ENCODE data around the gene TP73.

Gene TP73

DNA sequence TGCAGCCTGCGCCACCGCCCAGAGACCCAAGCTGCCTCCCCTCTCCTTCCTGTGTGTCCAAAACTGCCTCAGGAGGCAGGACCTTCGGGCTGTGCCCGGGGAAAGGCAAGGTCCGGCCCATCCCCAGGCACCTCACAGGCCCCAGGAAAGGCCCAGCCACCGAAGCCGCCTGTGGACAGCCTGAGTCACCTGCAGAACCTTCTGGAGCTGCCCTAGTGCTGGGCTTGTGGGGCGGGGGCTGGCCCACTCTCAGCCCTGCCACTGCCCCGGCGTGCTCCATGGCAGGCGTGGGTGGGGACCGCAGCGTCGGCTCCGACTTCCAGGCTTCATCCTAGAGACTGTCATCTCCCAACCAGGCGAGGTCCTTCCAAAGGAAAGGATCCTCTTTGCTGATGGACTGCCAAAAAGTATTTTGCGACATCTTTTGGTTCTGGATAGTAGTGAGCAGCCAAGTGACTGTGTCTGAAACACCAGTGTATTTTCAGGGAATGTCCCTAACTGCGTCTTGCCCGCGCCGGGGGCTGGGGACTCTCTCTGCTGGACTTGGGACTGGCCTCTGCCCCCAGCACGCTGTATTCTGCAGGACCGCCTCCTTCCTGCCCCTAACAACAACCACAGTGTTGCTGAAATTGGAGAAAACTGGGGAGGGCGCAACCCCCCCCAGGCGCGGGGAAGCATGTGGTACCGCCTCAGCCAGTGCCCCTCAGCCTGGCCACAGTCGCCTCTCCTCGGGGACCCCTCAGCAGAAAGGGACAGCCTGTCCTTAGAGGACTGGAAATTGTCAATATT lies 81.0 kb downstream of the TP73 start:
- no peak for DNase-seq (ENCODE audit: low read depth in 1 of 2, low spot score in 1 of 2)
- TF ChIP-seq JUND (IDR thresholded peaks at IDR 0.05; ENCODE audit: low read depth): no peak
- in situ Hi-C loops (cut with HindIII; ENCODE audit: low pct_unique_long_range_greater_than_20kb, low sequenced_read_pairs): no loop called here

DNA sequence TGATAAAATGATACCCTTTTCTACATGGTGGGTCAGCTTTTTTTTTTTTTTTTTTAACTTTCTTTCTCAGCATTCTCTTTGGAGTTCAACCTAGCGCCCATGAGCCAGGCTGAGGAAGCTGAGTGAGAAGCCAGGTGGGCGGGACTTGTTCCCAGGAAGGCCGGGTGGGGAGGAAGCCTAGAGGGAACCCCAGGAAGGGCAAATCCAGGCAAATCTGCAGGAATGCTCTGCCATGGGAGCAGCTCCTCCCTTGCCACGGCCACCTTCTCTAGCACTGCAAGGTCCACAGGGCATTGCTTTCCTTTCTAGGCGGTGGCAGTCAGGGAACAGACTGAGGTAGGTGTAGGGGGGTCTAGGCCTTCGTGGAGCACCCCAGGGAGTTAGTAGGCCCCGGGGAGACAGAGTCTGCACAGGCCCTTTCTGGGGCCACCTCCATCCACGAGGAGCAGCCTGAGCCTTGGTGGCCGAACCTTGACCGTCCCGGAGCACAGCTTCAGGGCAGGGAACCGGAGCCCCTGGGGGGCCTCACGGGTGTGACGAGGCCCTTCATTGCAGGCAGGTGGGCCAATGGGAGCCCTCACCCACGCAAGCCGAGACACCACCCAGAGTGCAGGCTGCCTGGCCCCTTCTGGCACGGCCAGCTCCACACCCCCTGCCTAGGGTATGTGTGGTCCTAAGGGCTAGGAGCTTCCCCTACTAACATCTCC lies 81.7 kb downstream of the TP73 start:
- no peak for TF ChIP-seq JUND (IDR thresholded peaks at IDR 0.05; ENCODE audit: low read depth)
- in situ Hi-C loops (cut with HindIII; ENCODE audit: low pct_unique_long_range_greater_than_20kb, low sequenced_read_pairs): no loop called here
- no peak for DNase-seq (ENCODE audit: low read depth in 1 of 2, low spot score in 1 of 2)

DNA sequence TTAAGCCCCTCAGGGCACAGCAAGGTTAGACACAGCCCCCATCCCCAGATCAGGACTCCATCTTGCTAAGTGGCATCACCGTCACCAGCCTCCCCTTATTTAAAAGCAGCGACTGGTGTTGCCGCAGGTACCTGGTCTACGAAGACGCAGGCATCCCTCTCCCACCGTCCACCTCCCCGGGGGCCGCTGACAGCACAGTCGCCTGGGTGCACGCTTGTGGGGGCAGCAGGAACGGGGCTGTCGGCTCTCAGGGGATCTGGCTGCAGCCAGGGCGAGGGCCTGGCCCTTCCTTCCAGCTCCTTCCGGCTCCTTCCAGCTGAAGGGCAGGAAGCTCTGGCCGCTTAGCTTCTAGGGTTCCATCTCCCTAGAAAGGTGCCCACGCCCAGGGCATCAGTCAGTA lies 82.3 kb downstream of the TP73 start:
- in situ Hi-C loops (cut with HindIII; ENCODE audit: low pct_unique_long_range_greater_than_20kb, low sequenced_read_pairs): no loop called here

DNA sequence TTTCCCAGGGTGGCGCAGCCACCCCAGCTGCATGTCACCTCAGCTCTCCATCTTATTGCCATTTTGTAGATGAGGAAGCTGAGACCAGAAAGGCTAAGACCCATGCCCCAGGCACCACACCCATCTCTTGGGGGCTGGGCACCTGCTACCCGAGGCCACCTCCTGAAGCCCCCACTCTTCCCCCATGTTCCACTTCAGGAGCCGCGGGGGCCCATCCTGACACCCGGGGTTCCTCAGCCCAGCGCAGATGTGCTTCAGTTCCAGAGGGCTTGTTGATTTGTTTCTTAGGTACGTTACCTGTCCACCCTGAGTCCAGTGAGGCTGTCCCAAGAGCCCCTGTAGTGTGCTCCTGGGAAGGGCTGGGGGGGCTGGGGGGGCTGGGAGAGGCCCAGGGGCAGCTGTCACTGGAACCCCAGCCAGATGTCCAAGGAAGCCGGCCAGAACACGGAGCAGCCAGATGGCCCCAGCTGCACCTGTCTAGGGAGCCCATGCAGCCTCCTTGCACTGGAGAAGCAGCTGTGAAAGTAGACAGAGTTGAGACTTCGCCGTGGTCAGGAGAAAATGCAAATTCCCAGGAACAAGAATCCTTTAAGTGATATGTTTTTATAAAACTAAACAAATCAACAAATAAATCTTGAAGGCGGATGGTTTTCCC lies 82.8 kb downstream of the TP73 start:
- DNase-seq (ENCODE audit: low read depth in 1 of 2, low spot score in 1 of 2): no peak
- TF ChIP-seq JUND (IDR thresholded peaks at IDR 0.05; ENCODE audit: low read depth): no peak
- in situ Hi-C loops (cut with HindIII; ENCODE audit: low pct_unique_long_range_greater_than_20kb, low sequenced_read_pairs): no loop called here

More for the DNA sequence above, 82.3 kb downstream of the TP73 start:
- DNase-seq (ENCODE audit: low read depth in 1 of 2, low spot score in 1 of 2): no peak
- TF ChIP-seq JUND (IDR thresholded peaks at IDR 0.05; ENCODE audit: low read depth): no peak

DNA sequence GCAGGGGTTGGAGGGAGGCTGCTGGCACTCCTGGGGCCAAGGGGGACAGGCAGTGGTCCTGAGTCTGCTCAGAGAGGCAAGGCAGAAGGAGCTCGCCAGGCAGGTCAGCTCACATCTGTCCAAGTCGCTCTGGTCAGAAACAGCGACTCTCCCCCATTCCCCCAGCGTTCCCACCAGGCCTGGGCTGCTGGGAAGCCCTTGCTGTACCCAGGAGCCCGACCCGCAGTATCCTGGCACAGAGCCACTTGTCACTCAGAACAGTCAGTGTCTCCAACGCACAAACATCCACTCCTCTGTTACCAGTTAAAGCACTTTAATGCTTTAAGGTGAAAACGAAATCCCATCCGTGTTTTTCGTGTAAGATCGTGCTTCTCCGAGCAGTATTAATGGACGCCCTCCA lies 83.4 kb downstream of the TP73 start:
- in situ Hi-C loops (cut with HindIII; ENCODE audit: low pct_unique_long_range_greater_than_20kb, low sequenced_read_pairs): no loop called here
- DNase-seq (ENCODE audit: low read depth in 1 of 2, low spot score in 1 of 2): no peak
- TF ChIP-seq JUND (IDR thresholded peaks at IDR 0.05; ENCODE audit: low read depth): no peak

DNA sequence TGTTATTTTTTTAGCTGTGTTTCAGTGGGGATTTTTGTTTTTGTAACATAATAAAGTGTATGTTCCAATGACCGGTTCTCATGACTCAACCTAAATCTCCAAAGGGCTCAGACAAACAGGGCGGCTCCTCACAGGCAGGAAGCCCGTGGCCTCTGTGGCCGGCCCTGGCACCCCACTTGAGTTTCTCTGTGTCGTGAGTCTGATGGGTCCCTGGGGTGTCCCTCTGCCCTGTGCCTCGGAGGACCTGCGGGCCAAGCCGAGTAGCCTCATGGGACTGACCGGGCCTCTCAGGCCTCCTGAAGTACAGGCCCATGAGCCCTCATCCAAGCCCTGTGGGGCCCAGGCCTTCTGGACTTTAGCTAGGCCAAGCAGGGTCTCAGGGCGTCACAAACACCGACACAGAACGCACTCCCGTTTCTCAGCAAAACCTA lies 83.8 kb downstream of the TP73 start:
- in situ Hi-C loops (cut with HindIII; ENCODE audit: low pct_unique_long_range_greater_than_20kb, low sequenced_read_pairs): no loop called here
- TF ChIP-seq JUND (IDR thresholded peaks at IDR 0.05; ENCODE audit: low read depth): no peak

DNA sequence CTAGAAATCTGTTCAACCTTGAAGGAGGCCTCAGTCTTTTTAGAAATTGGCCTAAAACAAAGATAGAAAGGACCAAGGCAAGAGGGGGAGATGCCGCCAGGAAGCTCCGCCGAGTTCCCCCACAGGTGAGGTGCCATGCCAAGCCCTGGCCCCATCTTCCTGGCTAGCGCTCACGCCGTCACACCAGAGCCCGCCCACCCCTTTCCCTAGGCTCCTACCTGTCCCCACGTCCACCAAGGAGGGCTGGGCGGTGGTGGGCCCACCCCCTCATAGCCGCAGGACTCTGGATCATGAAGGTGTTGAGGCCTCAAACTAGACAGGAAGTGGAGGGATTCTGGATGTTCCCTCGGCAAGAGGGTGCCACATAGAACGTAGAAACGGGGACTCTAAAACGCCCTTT lies 84.4 kb downstream of the TP73 start:
- no peak for TF ChIP-seq JUND (IDR thresholded peaks at IDR 0.05; ENCODE audit: low read depth)
- in situ Hi-C loops (cut with HindIII; ENCODE audit: low pct_unique_long_range_greater_than_20kb, low sequenced_read_pairs): no loop called here
- DNase-seq (ENCODE audit: low read depth in 1 of 2, low spot score in 1 of 2): no peak

More for the DNA sequence above, 83.8 kb downstream of the TP73 start:
- no peak for DNase-seq (ENCODE audit: low read depth in 1 of 2, low spot score in 1 of 2)

DNA sequence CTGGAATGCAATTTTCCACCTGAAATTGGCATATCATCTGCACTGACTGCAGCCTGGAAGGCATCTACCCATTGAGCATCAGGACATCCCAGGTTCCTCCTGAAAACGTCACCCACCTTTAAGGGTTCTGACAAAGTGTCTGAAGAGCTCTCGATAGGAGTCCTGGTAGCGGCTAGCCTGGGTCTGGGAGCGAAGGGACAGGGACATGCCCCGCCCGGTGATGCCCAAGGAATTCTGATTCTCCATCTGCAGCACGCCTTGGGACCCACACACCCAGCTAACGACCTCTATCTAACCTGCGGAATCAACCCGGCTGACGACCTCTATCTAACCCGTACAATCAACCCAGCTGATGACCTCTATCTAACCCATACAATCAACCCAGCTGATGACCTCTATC lies 86.6 kb downstream of the TP73 start:
- DNase-seq (ENCODE audit: low read depth in 1 of 2, low spot score in 1 of 2): no peak
- in situ Hi-C loops (cut with HindIII; ENCODE audit: low pct_unique_long_range_greater_than_20kb, low sequenced_read_pairs): no loop called here
- TF ChIP-seq JUND (IDR thresholded peaks at IDR 0.05; ENCODE audit: low read depth): no peak

DNA sequence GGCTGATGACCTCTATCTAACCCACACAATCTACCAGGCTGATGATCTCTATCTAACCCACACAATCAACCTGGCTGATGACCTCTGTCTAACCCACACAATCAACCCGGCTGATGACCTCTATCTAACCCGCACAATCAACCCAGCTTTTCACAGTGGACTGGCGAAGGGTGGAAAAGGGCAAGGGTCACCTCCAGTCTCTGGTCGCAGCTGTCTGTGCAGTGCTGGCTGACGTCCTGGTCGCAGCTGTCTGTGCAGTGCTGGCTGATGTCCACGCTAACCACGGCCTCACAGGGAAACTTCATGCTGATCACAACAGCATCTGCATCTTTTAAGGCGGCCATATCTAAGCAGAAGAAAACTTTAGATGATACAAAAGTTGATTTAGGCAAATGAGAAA lies 87.7 kb downstream of the TP73 start:
- in situ Hi-C loops (cut with HindIII; ENCODE audit: low pct_unique_long_range_greater_than_20kb, low sequenced_read_pairs): no loop called here
- no peak for DNase-seq (ENCODE audit: low read depth in 1 of 2, low spot score in 1 of 2)
- TF ChIP-seq JUND (IDR thresholded peaks at IDR 0.05; ENCODE audit: low read depth): no peak

DNA sequence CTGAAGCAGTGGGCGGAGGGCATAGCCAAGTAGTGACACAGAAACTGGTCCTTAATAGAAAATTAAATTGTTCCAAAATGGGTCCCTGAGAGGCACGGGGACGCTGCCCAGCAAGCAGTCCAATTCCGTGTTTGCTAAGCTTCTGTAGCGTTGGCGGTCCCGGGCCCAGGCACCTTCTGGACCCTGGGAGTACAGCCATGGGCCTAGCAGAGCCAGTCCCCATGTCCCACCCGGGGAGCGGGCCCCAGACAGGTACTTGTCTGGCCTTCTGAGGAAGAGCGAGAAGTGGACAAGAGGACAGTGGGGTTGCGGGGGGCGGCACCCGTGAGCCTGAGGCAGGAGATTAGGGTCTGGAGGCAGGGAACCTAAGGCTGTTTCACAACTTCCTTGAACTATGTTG lies 88.4 kb downstream of the TP73 start:
- in situ Hi-C loops (cut with HindIII; ENCODE audit: low pct_unique_long_range_greater_than_20kb, low sequenced_read_pairs): no loop called here
- no peak for TF ChIP-seq JUND (IDR thresholded peaks at IDR 0.05; ENCODE audit: low read depth)
- no peak for DNase-seq (ENCODE audit: low read depth in 1 of 2, low spot score in 1 of 2)

DNA sequence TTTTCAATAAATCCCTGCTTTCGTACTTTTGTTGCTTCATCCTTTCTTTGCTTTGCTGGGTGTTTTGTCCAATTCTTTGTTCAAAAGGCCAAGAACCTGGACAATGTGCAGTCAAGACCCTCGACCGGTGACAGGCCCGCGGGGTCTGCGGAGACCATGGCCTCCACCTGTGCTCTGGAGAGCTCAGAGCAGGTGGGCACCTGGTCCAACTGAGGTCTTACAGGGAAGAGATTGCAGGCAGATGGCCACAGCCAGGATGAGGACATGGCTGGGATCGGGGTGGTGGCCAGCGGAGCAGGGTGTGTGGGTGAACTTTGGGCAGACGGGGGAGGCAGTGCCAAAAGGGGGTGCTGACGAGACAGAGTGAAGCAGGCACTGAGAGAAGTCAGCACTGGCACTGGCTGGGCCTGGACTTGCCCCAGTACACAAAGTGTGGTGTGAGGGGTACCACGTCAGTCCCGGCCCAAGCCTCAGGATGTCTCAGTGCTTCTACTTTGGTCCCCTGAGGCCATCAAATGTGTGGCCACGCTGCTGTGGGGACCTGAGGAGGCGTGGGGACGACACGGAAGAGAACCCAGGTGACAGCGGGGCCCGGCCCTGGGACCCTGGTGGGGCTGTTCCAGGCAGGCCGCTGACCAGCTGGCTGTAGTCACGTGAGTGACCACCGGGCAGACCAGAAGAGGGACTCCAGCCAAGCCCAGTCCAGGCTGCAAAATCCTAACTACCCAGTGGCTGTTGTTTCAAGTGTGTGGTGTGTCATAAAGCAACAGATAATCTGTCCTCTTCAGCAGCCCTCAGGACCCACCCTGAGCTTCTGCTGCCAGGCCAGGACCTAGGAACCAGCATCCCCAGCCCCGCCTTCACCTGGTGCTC lies 89.5 kb downstream of the TP73 start:
- TF ChIP-seq JUND (IDR thresholded peaks at IDR 0.05; ENCODE audit: low read depth): no peak
- no peak for DNase-seq (ENCODE audit: low read depth in 1 of 2, low spot score in 1 of 2)
- in situ Hi-C loops (cut with HindIII; ENCODE audit: low pct_unique_long_range_greater_than_20kb, low sequenced_read_pairs): no loop called here
